ENCODE results near the gene ASB4. TPM values are rescaled to one million over a fixed set of nuclear protein-coding genes. Genes with fewer than 3 reads are reported as not detected.

Gene ASB4
- total RNA-seq, 2 donors from 2014 or later, result not detected

- ATAC-seq (no peak), DNase-seq (peak in 1 of 4 donors; percentile 8)
- H3K27me3 ChIP-seq, result no peaks in the 10 kb centered on the region
- no peaks in the 10 kb centered on the region for H3K9me3 ChIP-seq
- H3K36me3 ChIP-seq (replicated peaks in 1 of 2; ENCODE audit: insufficient read depth in 1 of 2, low read depth in 2 of 2), result no peaks in the 10 kb centered on the region
- intact Hi-C loops (cut with DNase I), result no loop called here
- 43 to 46% methylated on average over 8 of the region's 8 CpGs for WGBS, 2 donors
- H3K4me3 ChIP-seq, result no peak overlapping the region
- no peak for TF ChIP-seq POLR2A (IDR thresholded peaks at IDR 0.05)
- no peak for TF ChIP-seq CTCF (IDR thresholded peaks at IDR 0.05)
- H3K4me1 ChIP-seq, result peaks cover 7% of the 10 kb centered on the region
- no peak overlapping the region for H3K27ac ChIP-seq
Observed at GRCh38 chr7:95472581-95473161, 13.1 kb upstream of the ASB4 start.

GRCh38 chr7:95473276-95473985 is 12.3 kb upstream of the ASB4 start:
- no peaks in the 10 kb centered on the region for H3K36me3 ChIP-seq (replicated peaks in 1 of 2; ENCODE audit: insufficient read depth in 1 of 2, low read depth in 2 of 2)
- ATAC-seq (no peak), DNase-seq (no peak)
- intact Hi-C loops (cut with DNase I), result no loop called here
- peaks cover 11% of the 10 kb centered on the region for H3K4me1 ChIP-seq
- WGBS, 2 donors, result 76 to 80% methylated on average over 9 of the region's 9 CpGs
- no peak overlapping the region for H3K27ac ChIP-seq
- no peaks in the 10 kb centered on the region for H3K27me3 ChIP-seq
- H3K9me3 ChIP-seq, result no peaks in the 10 kb centered on the region
- H3K4me3 ChIP-seq, result no peak overlapping the region
- no peak for TF ChIP-seq POLR2A (IDR thresholded peaks at IDR 0.05)
- no peak for TF ChIP-seq CTCF (IDR thresholded peaks at IDR 0.05)

GRCh38 chr7:95476072-95476847 is 9.5 kb upstream of the ASB4 start:
- ATAC-seq (no peak), DNase-seq (no peak)
- TF ChIP-seq POLR2A (IDR thresholded peaks at IDR 0.05), result no peak
- no peak for TF ChIP-seq CTCF (IDR thresholded peaks at IDR 0.05)
- 78 to 82% methylated on average over 9 of the region's 9 CpGs for WGBS, 2 donors
- H3K27me3 ChIP-seq, result no peaks in the 10 kb centered on the region
- intact Hi-C loops (cut with DNase I), result no loop called here
- no peak overlapping the region for H3K4me3 ChIP-seq
- peaks cover 12% of the 10 kb centered on the region for H3K4me1 ChIP-seq
- no peaks in the 10 kb centered on the region for H3K36me3 ChIP-seq (replicated peaks in 1 of 2; ENCODE audit: insufficient read depth in 1 of 2, low read depth in 2 of 2)
- no peaks in the 10 kb centered on the region for H3K9me3 ChIP-seq
- no peak overlapping the region for H3K27ac ChIP-seq

GRCh38 chr7:95476904-95477594 is 8.7 kb upstream of the ASB4 start:
- intact Hi-C loops (cut with DNase I), result no loop called here

More at GRCh38 chr7:95476904-95477594, 8.7 kb upstream of the ASB4 start:
- DNase-seq (peak; percentile 74 to 84 (median 80)), ATAC-seq (peak; percentile 87)
- Histone ChIP-seq H3K36me3 (replicated peaks in 1 of 2; ENCODE audit: insufficient read depth in 1 of 2, low read depth in 2 of 2) (no peaks in the 10 kb centered on the region), H3K4me1 (peaks cover 12% of the 10 kb centered on the region), H3K4me3 (no peak overlapping the region), H3K9me3 (no peaks in the 10 kb centered on the region), H3K27ac (no peak overlapping the region), H3K27me3 (no peaks in the 10 kb centered on the region)
- 8 to 9% methylated on average over 11 of the region's 11 CpGs for WGBS, 2 donors
- TF ChIP-seq CTCF (IDR thresholded peaks at IDR 0.05) (peak; percentile 28 to 85 (median 83)), POLR2A (IDR thresholded peaks at IDR 0.05) (no peak)
